Lung (tissue), 12 donors: Measurements from ENCODE around the gene TOB2. TPM values are rescaled to one million over a fixed set of nuclear protein-coding genes. Genes with fewer than 3 reads are reported as not detected.

Source experiments
- ATAC-seq: fragments of 200-7000 bp; cut with Tn5 transposase; one replicate; pipeline ENCODE4 v1.9.1; 2020; ENCODE audit warnings: moderate number of reproducible peaks; ENCODE audit not compliant: insufficient read depth, low FRiP score
- DNase-seq, 3 donors: peaks; one replicate each; pipeline ENCODE4 v3.0.0-alpha.2; 2013 to 2017
- H3K27ac ChIP-seq, 2 donors: one replicate each; pipeline ENCODE4 v1.5.1; 2013; ENCODE audit warnings: mild to moderate bottlenecking in 2 of 2, moderate library complexity in 2 of 2, control low read depth in 1 of 2, inconsistent platforms in 1 of 2, low read depth in 1 of 2, low read length in 1 of 2
- H3K27me3 ChIP-seq, 3 donors: one replicate each; pipeline ENCODE4 v1.5.1; 2013; ENCODE audit warnings: low read length in 2 of 3; ENCODE audit not compliant: control insufficient read depth in 3 of 3, insufficient read depth in 3 of 3
- H3K36me3 ChIP-seq, 4 donors: one replicate each; pipeline ENCODE4 v1.5.1; 2013; ENCODE audit warnings: low read length in 4 of 4, mild to moderate bottlenecking in 1 of 4, moderate library complexity in 1 of 4; ENCODE audit not compliant: control insufficient read depth in 4 of 4, insufficient read depth in 4 of 4
- H3K4me1 ChIP-seq, 5 donors: one replicate each; pipeline ENCODE4 v1.5.1; 2013; ENCODE audit warnings: low read length in 5 of 5, mild to moderate bottlenecking in 2 of 5, moderate library complexity in 1 of 5; ENCODE audit not compliant: control insufficient read depth in 5 of 5, insufficient read depth in 5 of 5
- H3K4me3 ChIP-seq: one replicate; pipeline ENCODE4 v1.5.1; 2013; ENCODE audit warnings: mild to moderate bottlenecking, control low read depth, moderate library complexity
- H3K9ac ChIP-seq, 2 donors: one replicate each; pipeline ENCODE4 v1.5.1; 2013; ENCODE audit warnings: low read length in 2 of 2, control low read depth in 1 of 2; ENCODE audit not compliant: insufficient read depth in 1 of 2
- H3K9me3 ChIP-seq, 4 donors: one replicate each; pipeline ENCODE4 v1.5.1; 2013; ENCODE audit warnings: low read length in 3 of 4, mild to moderate bottlenecking in 1 of 4, moderate library complexity in 1 of 4; ENCODE audit not compliant: control insufficient read depth in 4 of 4, insufficient read depth in 3 of 4
- WGBS, 2 donors: extraction: QIAGEN DNeasy Blood & Tissue Kit; methylation state at CpG; one replicate each; pipeline ENCODE4 v1.1.7; 2013; 5-methylcytosine and 5-hydroxymethylcytosine counted together
- polyA plus RNA-seq, 2 donors: library from polyadenylated mRNA; stranded (reverse); fragments of 200-250 nt; gene quantifications; one replicate each; pipeline ENCODE4 v1.2.1, GENCODE V29; 2013
- total RNA-seq, 2 donors: library from RNA; depleted of rRNA in 1 of 2; stranded (reverse); fragments of >200 nt in 1 of 2; gene quantifications; one replicate each; pipeline ENCODE4 v1.2.1, GENCODE V29; 2014 to 2021
- TF ChIP-seq, protein P1 (sequence below): IDR thresholded peaks from 2 replicates; pipeline ENCODE4 v1.5.1; 2012; ENCODE audit warnings: mild to moderate bottlenecking; ENCODE audit errors: control extremely low read depth, extremely low read depth
- donor health status: control.
- donor health status: control.
- donor health status: Bipolar disorder and iron deficiency.
- donor health status: healthy.
- donor health status: DM: yes; HTN: yes; CAD: no.

The TOB2 gene
- total and polyA plus RNA-seq, 4 donors, result 15.4 to 46.7 (median 23.5) TPM

DNA sequence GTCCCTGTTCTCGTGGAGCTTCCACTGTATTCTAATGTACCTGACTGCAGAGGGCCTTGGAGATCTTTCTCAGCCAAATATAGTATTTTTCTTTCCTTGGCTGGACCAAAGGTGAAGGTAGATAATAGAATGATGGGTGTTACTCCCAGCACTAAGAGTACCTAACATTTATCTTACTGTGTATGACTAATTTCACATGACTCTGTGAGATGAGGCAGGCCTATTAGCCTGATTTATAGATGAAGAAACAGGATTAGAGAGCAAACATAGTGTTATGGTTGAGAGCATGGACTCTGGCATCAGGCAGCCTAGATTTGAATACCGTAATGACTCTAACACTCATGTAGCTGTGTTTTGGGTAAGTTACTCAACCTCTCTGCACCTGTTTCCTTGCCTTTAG, 25.0 kb upstream of the TOB2 start:
- H3K9ac ChIP-seq, result no peak overlapping the region
- H3K4me3 ChIP-seq, result no peak overlapping the region
- H3K36me3 ChIP-seq, result peaks cover 0 to 23% (median 7%) of the 10 kb centered on the region in 4 donors
- H3K9me3 ChIP-seq, result no peaks in the 10 kb centered on the region
- ATAC-seq (no peak), DNase-seq (no peak)
- H3K27ac ChIP-seq, result peak overlapping the region in 1 of 2 donors; percentile 77
- TF ChIP-seq, protein P1, sequence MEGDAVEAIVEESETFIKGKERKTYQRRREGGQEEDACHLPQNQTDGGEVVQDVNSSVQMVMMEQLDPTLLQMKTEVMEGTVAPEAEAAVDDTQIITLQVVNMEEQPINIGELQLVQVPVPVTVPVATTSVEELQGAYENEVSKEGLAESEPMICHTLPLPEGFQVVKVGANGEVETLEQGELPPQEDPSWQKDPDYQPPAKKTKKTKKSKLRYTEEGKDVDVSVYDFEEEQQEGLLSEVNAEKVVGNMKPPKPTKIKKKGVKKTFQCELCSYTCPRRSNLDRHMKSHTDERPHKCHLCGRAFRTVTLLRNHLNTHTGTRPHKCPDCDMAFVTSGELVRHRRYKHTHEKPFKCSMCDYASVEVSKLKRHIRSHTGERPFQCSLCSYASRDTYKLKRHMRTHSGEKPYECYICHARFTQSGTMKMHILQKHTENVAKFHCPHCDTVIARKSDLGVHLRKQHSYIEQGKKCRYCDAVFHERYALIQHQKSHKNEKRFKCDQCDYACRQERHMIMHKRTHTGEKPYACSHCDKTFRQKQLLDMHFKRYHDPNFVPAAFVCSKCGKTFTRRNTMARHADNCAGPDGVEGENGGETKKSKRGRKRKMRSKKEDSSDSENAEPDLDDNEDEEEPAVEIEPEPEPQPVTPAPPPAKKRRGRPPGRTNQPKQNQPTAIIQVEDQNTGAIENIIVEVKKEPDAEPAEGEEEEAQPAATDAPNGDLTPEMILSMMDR, result no peak
- H3K4me1 ChIP-seq, result peaks cover 4 to 21% (median 15%) of the 10 kb centered on the region in 5 donors
- WGBS, 2 donors, result 85 to 92% methylated on average over 2 of the region's 2 CpGs
- H3K27me3 ChIP-seq, result no peaks in the 10 kb centered on the region

- peaks cover 2 to 28% (median 13%) of the 10 kb centered on the region in 4 donors for H3K36me3 ChIP-seq
- no peaks in the 10 kb centered on the region for H3K9me3 ChIP-seq
- DNase-seq, result no peak
- no peak for ATAC-seq
- no peaks in the 10 kb centered on the region for H3K27me3 ChIP-seq
- no peak overlapping the region for H3K4me3 ChIP-seq
- no peak overlapping the region for H3K9ac ChIP-seq
- TF ChIP-seq, protein P1, result no peak
- WGBS, 2 donors, result 85 to 93% methylated on average over 2 of the region's 2 CpGs
- H3K4me1 ChIP-seq, result peaks cover 5 to 20% (median 15%) of the 10 kb centered on the region in 5 donors
- H3K27ac ChIP-seq, result peak overlapping the region in 1 of 2 donors; percentile 51
Measured at GRCh38 chr22:41470886-41471285, 24.3 kb upstream of the TOB2 start.

DNA sequence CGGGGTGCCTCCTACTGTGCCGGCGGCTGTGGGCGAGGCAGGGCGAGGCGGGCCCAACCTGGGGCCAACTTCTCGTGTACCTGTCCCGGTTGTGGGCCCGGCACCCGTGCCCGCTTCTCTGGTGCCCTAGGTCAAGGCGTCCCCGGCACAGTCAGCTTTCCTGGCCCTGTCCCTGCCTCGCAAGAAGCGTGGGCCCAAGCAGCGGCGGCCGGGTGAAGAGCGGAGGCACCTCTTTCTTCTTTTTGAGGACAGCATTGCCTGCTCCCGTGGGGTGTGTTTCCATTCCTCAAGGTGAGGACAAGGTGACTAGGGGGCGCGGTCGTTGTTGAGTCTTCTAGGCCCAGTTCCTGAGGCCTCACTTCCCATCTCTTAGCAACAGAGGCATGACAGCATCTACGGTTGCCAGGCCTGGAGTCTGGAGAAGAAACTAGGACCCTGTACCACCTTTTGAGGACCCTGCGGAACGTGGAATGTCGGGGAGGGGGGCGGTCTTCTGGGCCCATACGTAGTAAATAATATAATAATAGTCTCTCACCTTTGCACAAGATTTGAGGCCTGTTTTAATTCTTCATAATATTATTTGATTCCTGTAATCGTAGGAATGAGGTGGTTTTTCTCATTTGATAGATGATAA, 22.7 kb upstream of the TOB2 start:
- DNase-seq (no peak), ATAC-seq (peak; percentile 23)
- Histone ChIP-seq H3K9me3 (no peaks in the 10 kb centered on the region), H3K4me3 (peak overlapping the region; percentile 100), H3K27ac (peak overlapping the region; percentile 83 to 99), H3K9ac (peak overlapping the region; percentile 60 to 81), H3K4me1 (peaks cover 7 to 18% (median 15%) of the 10 kb centered on the region in 5 donors), H3K36me3 (peaks cover 6 to 30% (median 24%) of the 10 kb centered on the region in 4 donors), H3K27me3 (no peaks in the 10 kb centered on the region)
- TF ChIP-seq, protein P1, result no peak
- 1 to 2% methylated on average over 30 of the region's 30 CpGs for WGBS, 2 donors
